WTC11 (cell line): ENCODE results near the gene NUDT17.

Experiments used
- ARID4B ChIP-seq: sonication (generic); formaldehyde crosslinking; IDR thresholded peaks from 2 replicates; pipeline ENCODE4 v1.8.0; 2023; ENCODE audit warnings: missing genetic modification reagents, mild to moderate bottlenecking, borderline replicate concordance
- CREB1 ChIP-seq: sonication (generic); formaldehyde crosslinking; IDR thresholded peaks from 2 replicates; pipeline ENCODE4 v1.8.0; 2023; ENCODE audit warnings: mild to moderate bottlenecking, missing genetic modification reagents
- E2F1 ChIP-seq: sonication (generic); formaldehyde crosslinking; IDR thresholded peaks from 2 replicates; pipeline ENCODE4 v1.8.0; 2022; ENCODE audit warnings: mild to moderate bottlenecking, missing genetic modification reagents
- STAT6 ChIP-seq: sonication (generic); formaldehyde crosslinking; conservative IDR thresholded peaks from 2 replicates; pipeline ENCODE4 v1.8.1; 2023; ENCODE audit warnings: mild to moderate bottlenecking, low read depth, missing genetic modification reagents, moderate library complexity
- USF2 ChIP-seq: sonication (generic); formaldehyde crosslinking; IDR thresholded peaks from 2 replicates; pipeline ENCODE4 v1.8.1; 2023; ENCODE audit warnings: mild to moderate bottlenecking, missing genetic modification reagents, moderate library complexity
- TF ChIP-seq, protein P1 (sequence below): fragments of 200-600 bp; IDR thresholded peaks from 2 replicates; pipeline ENCODE4 v1.8.0; 2022; ENCODE audit warnings: antibody characterized with exemption

DNA sequence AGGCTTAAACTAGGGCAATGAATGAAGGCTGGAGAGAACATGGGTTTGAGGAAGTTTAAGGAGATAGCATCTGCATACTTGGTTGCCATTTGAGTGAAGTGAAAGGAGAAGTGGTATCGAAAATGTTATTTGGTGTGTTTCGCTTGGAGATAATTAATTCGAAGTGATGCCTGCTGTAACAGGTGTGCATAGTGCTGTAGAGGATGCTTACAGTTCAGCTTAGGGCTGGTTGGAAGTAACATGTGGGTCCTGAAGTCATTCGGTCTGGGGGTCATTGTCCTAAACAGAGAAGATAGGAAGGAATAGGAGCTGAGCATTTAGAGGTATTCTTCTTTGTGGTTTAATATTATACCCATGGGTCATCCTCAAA lies 301 bp upstream of the NUDT17 start:
- TF ChIP-seq, protein P1, sequence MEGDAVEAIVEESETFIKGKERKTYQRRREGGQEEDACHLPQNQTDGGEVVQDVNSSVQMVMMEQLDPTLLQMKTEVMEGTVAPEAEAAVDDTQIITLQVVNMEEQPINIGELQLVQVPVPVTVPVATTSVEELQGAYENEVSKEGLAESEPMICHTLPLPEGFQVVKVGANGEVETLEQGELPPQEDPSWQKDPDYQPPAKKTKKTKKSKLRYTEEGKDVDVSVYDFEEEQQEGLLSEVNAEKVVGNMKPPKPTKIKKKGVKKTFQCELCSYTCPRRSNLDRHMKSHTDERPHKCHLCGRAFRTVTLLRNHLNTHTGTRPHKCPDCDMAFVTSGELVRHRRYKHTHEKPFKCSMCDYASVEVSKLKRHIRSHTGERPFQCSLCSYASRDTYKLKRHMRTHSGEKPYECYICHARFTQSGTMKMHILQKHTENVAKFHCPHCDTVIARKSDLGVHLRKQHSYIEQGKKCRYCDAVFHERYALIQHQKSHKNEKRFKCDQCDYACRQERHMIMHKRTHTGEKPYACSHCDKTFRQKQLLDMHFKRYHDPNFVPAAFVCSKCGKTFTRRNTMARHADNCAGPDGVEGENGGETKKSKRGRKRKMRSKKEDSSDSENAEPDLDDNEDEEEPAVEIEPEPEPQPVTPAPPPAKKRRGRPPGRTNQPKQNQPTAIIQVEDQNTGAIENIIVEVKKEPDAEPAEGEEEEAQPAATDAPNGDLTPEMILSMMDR = no peak
- TF ChIP-seq E2F1 (CRISPR knock-in tag) = no peak
- TF ChIP-seq STAT6 (CRISPR knock-in tag) = no peak
- no peak for TF ChIP-seq ARID4B (CRISPR knock-in tag)
- TF ChIP-seq CREB1 (CRISPR knock-in tag) = no peak
- no peak for TF ChIP-seq USF2 (CRISPR knock-in tag)
